ENCODE measurements around the gene UMODL1. TPM values are rescaled to one million over a fixed set of nuclear protein-coding genes. Genes with fewer than 3 reads are reported as not detected.

The UMODL1 gene
- total and polyA plus RNA-seq, 8 donors = under 0.01 TPM; not detected in 7

DNA sequence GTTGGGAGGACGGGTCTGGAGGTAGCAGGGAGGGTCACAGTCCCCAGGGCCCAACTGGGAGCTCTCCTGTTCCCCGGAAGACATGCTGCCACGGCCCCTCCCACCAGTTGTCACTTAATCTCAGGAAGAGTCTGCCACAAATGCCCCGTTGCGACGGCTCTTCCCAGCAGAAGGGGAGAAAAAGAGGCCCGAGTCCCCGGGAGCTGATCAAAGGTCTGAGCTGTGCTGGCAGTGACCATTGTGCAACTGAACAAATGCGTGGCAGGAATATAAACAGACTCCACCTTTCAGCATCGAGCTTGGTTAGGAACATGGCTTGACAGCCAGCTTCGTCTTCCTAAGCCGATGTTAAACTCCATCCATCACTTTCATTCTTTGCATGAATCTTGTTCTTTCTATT is 33.2 kb upstream of the UMODL1 start:
- Histone ChIP-seq H3K27me3 (no peaks in the 10 kb centered on the region), H3K4me3 (no peak overlapping the region), H3K27ac (no peak overlapping the region), H3K36me3 (no peaks in the 10 kb centered on the region), H3K4me1 (peaks cover 6 to 10% (median 7%) of the 10 kb centered on the region in 4 donors), H3K9me3 (no peaks in the 10 kb centered on the region)
- intact Hi-C loops (cut with DNase I; ENCODE audit: low total_unique reads) = no loop called here
- WGBS, 5 donors = 28 to 38% (median 36%) methylated on average over 12 of the region's 12 CpGs
- TF ChIP-seq EP300 (IDR thresholded peaks at IDR 0.05) (no peak), POLR2A (IDR thresholded peaks at IDR 0.05) (no peak), POLR2AphosphoS5 (IDR thresholded peaks at IDR 0.05) (no peak)
- TF ChIP-seq, protein P1, sequence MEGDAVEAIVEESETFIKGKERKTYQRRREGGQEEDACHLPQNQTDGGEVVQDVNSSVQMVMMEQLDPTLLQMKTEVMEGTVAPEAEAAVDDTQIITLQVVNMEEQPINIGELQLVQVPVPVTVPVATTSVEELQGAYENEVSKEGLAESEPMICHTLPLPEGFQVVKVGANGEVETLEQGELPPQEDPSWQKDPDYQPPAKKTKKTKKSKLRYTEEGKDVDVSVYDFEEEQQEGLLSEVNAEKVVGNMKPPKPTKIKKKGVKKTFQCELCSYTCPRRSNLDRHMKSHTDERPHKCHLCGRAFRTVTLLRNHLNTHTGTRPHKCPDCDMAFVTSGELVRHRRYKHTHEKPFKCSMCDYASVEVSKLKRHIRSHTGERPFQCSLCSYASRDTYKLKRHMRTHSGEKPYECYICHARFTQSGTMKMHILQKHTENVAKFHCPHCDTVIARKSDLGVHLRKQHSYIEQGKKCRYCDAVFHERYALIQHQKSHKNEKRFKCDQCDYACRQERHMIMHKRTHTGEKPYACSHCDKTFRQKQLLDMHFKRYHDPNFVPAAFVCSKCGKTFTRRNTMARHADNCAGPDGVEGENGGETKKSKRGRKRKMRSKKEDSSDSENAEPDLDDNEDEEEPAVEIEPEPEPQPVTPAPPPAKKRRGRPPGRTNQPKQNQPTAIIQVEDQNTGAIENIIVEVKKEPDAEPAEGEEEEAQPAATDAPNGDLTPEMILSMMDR (IDR thresholded peaks at IDR 0.05) = no peak
- DNase-seq = peak in 1 of 2 donors; percentile 70

GRCh38 chr21:42038393-42038792 is 32.7 kb upstream of the UMODL1 start:
- DNase-seq = no peak
- no peaks in the 10 kb centered on the region for H3K36me3 ChIP-seq
- H3K27ac ChIP-seq = peak overlapping the region in 1 of 5 donors; percentile 55
- intact Hi-C loops (cut with DNase I; ENCODE audit: low total_unique reads) = no loop called here
- peaks cover 6 to 10% (median 7%) of the 10 kb centered on the region in 4 donors for H3K4me1 ChIP-seq
- TF ChIP-seq, protein P1 (IDR thresholded peaks at IDR 0.05) = no peak
- no peak for TF ChIP-seq POLR2AphosphoS5 (IDR thresholded peaks at IDR 0.05)
- TF ChIP-seq EP300 (IDR thresholded peaks at IDR 0.05) = no peak
- no peak for TF ChIP-seq POLR2A (IDR thresholded peaks at IDR 0.05)
- H3K27me3 ChIP-seq = no peaks in the 10 kb centered on the region
- WGBS, 5 donors = 88 to 96% (median 91%) methylated on average over 10 of the region's 10 CpGs
- no peak overlapping the region for H3K4me3 ChIP-seq
- no peaks in the 10 kb centered on the region for H3K9me3 ChIP-seq

DNA sequence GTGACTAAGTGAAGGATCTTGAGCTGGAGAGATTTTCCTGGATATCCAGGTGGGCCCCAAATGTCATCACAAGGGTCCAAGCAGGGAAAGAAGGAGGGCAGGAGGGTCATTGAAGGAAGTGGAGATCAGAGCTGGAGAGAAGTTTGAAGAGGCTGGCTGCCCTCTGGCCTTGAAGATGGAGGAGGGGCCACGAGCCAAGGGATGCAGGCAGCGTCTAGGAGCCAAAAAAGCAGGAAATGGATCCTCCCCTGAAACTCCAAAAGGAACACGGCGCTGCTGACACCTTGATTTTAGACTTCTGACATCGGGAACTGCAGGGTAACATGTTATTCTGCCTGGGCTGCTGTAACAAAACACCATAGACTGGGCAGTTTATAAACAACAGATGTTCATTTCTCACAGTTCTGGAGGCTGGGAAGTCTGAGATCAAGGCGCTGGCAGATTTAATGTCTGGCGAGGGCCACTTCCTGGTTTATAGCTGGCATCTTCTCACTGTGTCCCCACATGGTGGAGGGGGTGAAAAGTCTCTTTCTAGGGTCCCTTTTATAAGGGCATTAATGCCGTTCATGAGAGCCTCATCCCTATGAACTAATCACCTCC is 32.2 kb upstream of the UMODL1 start:
- H3K36me3 ChIP-seq = no peaks in the 10 kb centered on the region
- peaks cover 6 to 10% (median 7%) of the 10 kb centered on the region in 4 donors for H3K4me1 ChIP-seq
- H3K9me3 ChIP-seq = no peaks in the 10 kb centered on the region
- H3K27me3 ChIP-seq = no peaks in the 10 kb centered on the region
- WGBS, 5 donors = 79 to 87% (median 83%) methylated on average over 8 of the region's 8 CpGs
- TF ChIP-seq POLR2AphosphoS5 (IDR thresholded peaks at IDR 0.05) (no peak), EP300 (IDR thresholded peaks at IDR 0.05) (no peak), POLR2A (IDR thresholded peaks at IDR 0.05) (no peak)
- TF ChIP-seq, protein P1 (IDR thresholded peaks at IDR 0.05) = no peak
- H3K27ac ChIP-seq = peak overlapping the region in 4 of 5 donors; percentile 55 to 68 (median 62)
- no peak for DNase-seq
- no peak overlapping the region for H3K4me3 ChIP-seq
- intact Hi-C loops (cut with DNase I; ENCODE audit: low total_unique reads) = no loop called here

DNA sequence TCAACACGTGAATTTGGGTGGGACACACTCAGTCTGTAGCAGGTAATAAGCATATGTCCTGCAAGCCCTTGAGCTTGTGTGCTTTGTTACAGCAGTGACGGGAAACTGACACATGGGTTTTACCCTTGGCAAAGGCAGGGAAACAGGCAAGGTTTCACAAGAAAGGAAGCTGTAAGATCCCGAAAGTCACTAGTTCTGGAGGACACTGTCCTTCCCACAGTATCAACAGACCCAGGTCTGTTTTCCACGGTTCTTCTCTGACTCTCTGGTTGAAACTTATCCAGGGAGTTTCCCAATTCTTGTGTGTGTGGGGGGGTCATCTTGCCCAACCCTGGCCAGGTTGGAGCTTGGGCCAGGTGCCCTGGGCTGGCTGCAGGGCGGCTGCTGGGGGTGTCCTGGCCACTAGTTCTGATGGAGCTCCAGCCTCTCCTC is 31.6 kb upstream of the UMODL1 start:
- Histone ChIP-seq H3K27ac (peak overlapping the region; percentile 47 to 70 (median 64)), H3K27me3 (no peaks in the 10 kb centered on the region), H3K4me3 (no peak overlapping the region), H3K36me3 (no peaks in the 10 kb centered on the region), H3K4me1 (peaks cover 6 to 10% (median 7%) of the 10 kb centered on the region in 4 donors), H3K9me3 (no peaks in the 10 kb centered on the region)
- DNase-seq = peak in 1 of 2 donors; percentile 34
- WGBS, 5 donors = 32 to 46% (median 40%) methylated on average over 5 of the region's 5 CpGs
- peak in 2 of 3 donors; percentile 25 to 51 for TF ChIP-seq POLR2AphosphoS5 (IDR thresholded peaks at IDR 0.05)
- TF ChIP-seq, protein P1 (IDR thresholded peaks at IDR 0.05) = no peak
- intact Hi-C loops (cut with DNase I; ENCODE audit: low total_unique reads) = no loop called here

Data from stomach (tissue), 9 donors.